Body of pancreas (tissue), 4 donors: ENCODE data around the gene MPST.
A peak's percentile ranks its signal among the peaks of the same experiment; 100 is the strongest.

Source experiments
- POLR2A ChIP-seq, 3 donors: fragments of 450-650 bp; IDR thresholded peaks; one replicate each; pipeline ENCODE4 v1.6.1; 2016; ENCODE audit warnings: antibody characterized with exemption in 3 of 3, mild to moderate bottlenecking in 2 of 3
- TF ChIP-seq, protein P1 (sequence below), 7 experiments: fragments of 450-650 bp in 4 of 7; fragments of 200-600 bp in 3 of 7; sonication (generic) in 3 of 7; IDR thresholded peaks; one replicate each; pipeline ENCODE4 v1.5.1; 2016 to 2019; ENCODE audit warnings: antibody characterized with exemption in 7 of 7

DNA sequence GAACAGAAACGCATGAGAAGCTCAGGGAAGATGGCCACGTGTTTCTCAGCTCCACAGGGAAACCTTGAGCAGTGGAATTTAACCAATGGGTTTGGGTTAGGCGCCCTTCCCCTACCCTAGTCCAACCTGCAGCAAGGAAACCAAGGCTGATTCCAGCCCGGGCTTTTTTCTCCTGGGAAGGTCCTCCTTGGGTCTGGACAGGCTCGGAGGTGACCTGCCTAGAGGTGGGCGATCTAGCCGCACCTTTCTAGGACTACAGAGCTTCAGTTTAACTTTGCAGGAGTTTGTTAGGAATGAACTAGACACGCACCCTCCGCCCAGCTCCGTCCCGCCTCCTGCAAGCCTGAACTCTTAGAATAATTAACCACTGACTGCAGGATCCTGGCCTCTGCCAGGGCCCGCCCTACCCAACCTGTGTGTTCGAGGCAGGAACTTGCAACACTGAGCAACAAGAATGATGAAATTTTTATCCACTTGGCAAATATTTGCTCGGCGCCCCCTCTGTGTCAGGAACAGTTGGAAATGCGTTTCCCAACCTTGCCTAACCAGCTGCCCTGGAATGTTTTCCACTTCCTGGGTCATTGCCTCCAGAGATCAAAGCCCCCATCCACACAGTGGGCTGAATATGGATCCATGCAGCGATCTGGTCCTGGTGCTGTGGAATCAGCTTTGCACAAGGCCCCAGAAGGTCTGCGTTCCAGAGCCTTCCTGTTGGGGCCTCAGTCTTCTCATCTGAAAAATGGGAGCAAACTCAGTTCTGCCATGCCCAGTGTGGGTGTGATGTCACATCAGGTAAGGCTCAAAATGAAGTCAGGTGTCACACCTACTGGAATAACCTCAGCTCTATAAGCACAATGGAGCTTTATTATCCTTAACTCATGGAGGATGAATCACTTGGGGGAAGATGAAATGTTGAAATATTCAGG lies 13.3 kb downstream of the MPST start:
- TF ChIP-seq, protein P1, sequence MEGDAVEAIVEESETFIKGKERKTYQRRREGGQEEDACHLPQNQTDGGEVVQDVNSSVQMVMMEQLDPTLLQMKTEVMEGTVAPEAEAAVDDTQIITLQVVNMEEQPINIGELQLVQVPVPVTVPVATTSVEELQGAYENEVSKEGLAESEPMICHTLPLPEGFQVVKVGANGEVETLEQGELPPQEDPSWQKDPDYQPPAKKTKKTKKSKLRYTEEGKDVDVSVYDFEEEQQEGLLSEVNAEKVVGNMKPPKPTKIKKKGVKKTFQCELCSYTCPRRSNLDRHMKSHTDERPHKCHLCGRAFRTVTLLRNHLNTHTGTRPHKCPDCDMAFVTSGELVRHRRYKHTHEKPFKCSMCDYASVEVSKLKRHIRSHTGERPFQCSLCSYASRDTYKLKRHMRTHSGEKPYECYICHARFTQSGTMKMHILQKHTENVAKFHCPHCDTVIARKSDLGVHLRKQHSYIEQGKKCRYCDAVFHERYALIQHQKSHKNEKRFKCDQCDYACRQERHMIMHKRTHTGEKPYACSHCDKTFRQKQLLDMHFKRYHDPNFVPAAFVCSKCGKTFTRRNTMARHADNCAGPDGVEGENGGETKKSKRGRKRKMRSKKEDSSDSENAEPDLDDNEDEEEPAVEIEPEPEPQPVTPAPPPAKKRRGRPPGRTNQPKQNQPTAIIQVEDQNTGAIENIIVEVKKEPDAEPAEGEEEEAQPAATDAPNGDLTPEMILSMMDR (IDR thresholded peaks at IDR 0.05), result peak in 1 of 7 experiments; percentile 8
- TF ChIP-seq POLR2A (IDR thresholded peaks at IDR 0.05), result peak in 2 of 3 donors; percentile 54 to 55
